Measurements from ENCODE around the gene ZC2HC1C. TPM values are rescaled to one million over a fixed set of nuclear protein-coding genes. Genes with fewer than 3 reads are reported as not detected.

ZC2HC1C gene
- total and polyA plus RNA-seq, 4 donors = 2.7 to 7.6 (median 6.2) TPM

GRCh38 chr14:75081660-75082229 is 12.3 kb downstream of the ZC2HC1C start:
- Histone ChIP-seq H3K4me3 (no peak overlapping the region), H3K27me3 (ENCODE audit: control insufficient read depth in 3 of 3, insufficient read depth in 3 of 3, low read length in 2 of 3) (no peaks in the 10 kb centered on the region), H3K4me1 (ENCODE audit: control insufficient read depth in 5 of 5, insufficient read depth in 5 of 5, low read length in 5 of 5) (peaks cover 0 to 30% (median 12%) of the 10 kb centered on the region in 5 donors), H3K36me3 (ENCODE audit: control insufficient read depth in 4 of 4, insufficient read depth in 4 of 4, low read length in 4 of 4) (peaks cover 22 to 42% (median 25%) of the 10 kb centered on the region in 4 donors), H3K9ac (ENCODE audit: insufficient read depth in 1 of 2, low read length in 2 of 2) (peak overlapping the region in 1 of 2 donors; percentile 59), H3K27ac (ENCODE audit: low read depth in 1 of 2, low read length in 1 of 2) (no peak overlapping the region), H3K9me3 (ENCODE audit: control insufficient read depth in 4 of 4, insufficient read depth in 3 of 4, low read length in 3 of 4) (no peaks in the 10 kb centered on the region)
- ATAC-seq (ENCODE audit: insufficient read depth, low FRiP score) = no peak
- TF ChIP-seq CTCF (IDR thresholded peaks at IDR 0.05; ENCODE audit: control extremely low read depth, extremely low read depth) = no peak
- WGBS, 2 donors = 84 to 92% methylated on average over 2 of the region's 2 CpGs
- DNase-seq = peak in 2 of 3 donors; percentile 58 to 65

DNA sequence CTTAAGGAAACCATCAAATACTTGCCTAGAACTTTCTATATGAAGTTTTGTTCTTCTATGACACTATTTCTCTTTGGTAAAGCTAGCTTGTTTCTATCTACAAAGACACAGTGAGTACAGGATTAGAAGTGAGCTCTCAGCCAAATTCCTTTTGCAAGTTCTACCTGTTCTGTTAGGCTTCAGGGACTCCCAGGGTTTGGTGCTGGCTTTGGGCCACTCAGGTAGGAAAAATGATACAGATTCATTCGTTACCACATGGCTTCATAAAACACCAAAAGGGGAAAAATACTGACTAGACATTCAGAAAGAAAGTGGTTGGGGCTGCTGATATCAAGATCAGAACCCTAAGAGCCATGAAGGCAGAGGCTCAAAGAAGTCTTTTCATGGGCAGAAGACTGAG is 13.8 kb downstream of the ZC2HC1C start:
- no peak overlapping the region for H3K27ac ChIP-seq (ENCODE audit: low read depth in 1 of 2, low read length in 1 of 2)
- no peaks in the 10 kb centered on the region for H3K9me3 ChIP-seq (ENCODE audit: control insufficient read depth in 4 of 4, insufficient read depth in 3 of 4, low read length in 3 of 4)
- peaks cover 0 to 32% (median 12%) of the 10 kb centered on the region in 5 donors for H3K4me1 ChIP-seq (ENCODE audit: control insufficient read depth in 5 of 5, insufficient read depth in 5 of 5, low read length in 5 of 5)
- H3K4me3 ChIP-seq = no peak overlapping the region
- TF ChIP-seq CTCF (IDR thresholded peaks at IDR 0.05; ENCODE audit: control extremely low read depth, extremely low read depth) = no peak
- H3K9ac ChIP-seq (ENCODE audit: insufficient read depth in 1 of 2, low read length in 2 of 2) = no peak overlapping the region
- H3K27me3 ChIP-seq (ENCODE audit: control insufficient read depth in 3 of 3, insufficient read depth in 3 of 3, low read length in 2 of 3) = no peaks in the 10 kb centered on the region
- WGBS, 2 donors = 79 to 96% methylated on average over 1 of the region's 1 CpG
- no peak for DNase-seq
- H3K36me3 ChIP-seq (ENCODE audit: control insufficient read depth in 4 of 4, insufficient read depth in 4 of 4, low read length in 4 of 4) = peaks cover 29 to 51% (median 36%) of the 10 kb centered on the region in 4 donors
- no peak for ATAC-seq (ENCODE audit: insufficient read depth, low FRiP score)

GRCh38 chr14:75084513-75084912 is 15.1 kb downstream of the ZC2HC1C start:
- H3K27me3 ChIP-seq (ENCODE audit: control insufficient read depth in 3 of 3, insufficient read depth in 3 of 3, low read length in 2 of 3) = no peaks in the 10 kb centered on the region
- peaks cover 32 to 52% (median 40%) of the 10 kb centered on the region in 4 donors for H3K36me3 ChIP-seq (ENCODE audit: control insufficient read depth in 4 of 4, insufficient read depth in 4 of 4, low read length in 4 of 4)
- peaks cover 0 to 28% (median 12%) of the 10 kb centered on the region in 5 donors for H3K4me1 ChIP-seq (ENCODE audit: control insufficient read depth in 5 of 5, insufficient read depth in 5 of 5, low read length in 5 of 5)
- no peak overlapping the region for H3K9ac ChIP-seq (ENCODE audit: insufficient read depth in 1 of 2, low read length in 2 of 2)
- 68 to 77% methylated on average over 5 of the region's 5 CpGs for WGBS, 2 donors
- DNase-seq (no peak), ATAC-seq (ENCODE audit: insufficient read depth, low FRiP score) (no peak)
- H3K4me3 ChIP-seq = no peak overlapping the region
- H3K27ac ChIP-seq (ENCODE audit: low read depth in 1 of 2, low read length in 1 of 2) = no peak overlapping the region
- TF ChIP-seq CTCF (IDR thresholded peaks at IDR 0.05; ENCODE audit: control extremely low read depth, extremely low read depth) = no peak
- H3K9me3 ChIP-seq (ENCODE audit: control insufficient read depth in 4 of 4, insufficient read depth in 3 of 4, low read length in 3 of 4) = no peaks in the 10 kb centered on the region

DNA sequence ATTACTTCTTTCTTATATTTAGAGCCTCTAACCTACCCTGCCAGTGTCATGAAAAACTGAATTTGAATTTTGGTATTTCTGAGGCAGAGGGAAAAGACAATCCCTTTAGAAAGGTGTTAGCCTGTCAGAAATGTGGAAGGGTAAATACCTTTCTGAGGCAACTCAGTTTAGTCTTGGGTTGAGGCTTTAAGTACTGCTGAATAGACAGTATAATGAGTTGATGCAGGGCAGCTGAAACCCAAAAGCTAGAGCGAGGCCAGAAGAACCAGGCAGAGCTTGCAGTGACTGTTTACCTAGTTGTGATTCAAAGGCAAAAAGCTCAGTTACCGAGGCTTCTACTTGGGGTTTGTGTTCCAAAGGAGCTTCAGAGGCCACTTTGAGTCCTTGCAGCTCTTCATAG is 18.7 kb downstream of the ZC2HC1C start:
- Histone ChIP-seq H3K27me3 (ENCODE audit: control insufficient read depth in 3 of 3, insufficient read depth in 3 of 3, low read length in 2 of 3) (no peaks in the 10 kb centered on the region), H3K4me1 (ENCODE audit: control insufficient read depth in 5 of 5, insufficient read depth in 5 of 5, low read length in 5 of 5) (peaks cover 0 to 7% (median 0%) of the 10 kb centered on the region in 5 donors), H3K36me3 (ENCODE audit: control insufficient read depth in 4 of 4, insufficient read depth in 4 of 4, low read length in 4 of 4) (peaks cover 38 to 52% (median 44%) of the 10 kb centered on the region in 4 donors), H3K9ac (ENCODE audit: insufficient read depth in 1 of 2, low read length in 2 of 2) (no peak overlapping the region), H3K27ac (ENCODE audit: low read depth in 1 of 2, low read length in 1 of 2) (no peak overlapping the region), H3K9me3 (ENCODE audit: control insufficient read depth in 4 of 4, insufficient read depth in 3 of 4, low read length in 3 of 4) (no peaks in the 10 kb centered on the region), H3K4me3 (no peak overlapping the region)
- WGBS, 2 donors = 93% methylated on average over 2 of the region's 2 CpGs
- no peak for TF ChIP-seq CTCF (IDR thresholded peaks at IDR 0.05; ENCODE audit: control extremely low read depth, extremely low read depth)
- no peak for DNase-seq
- no peak for ATAC-seq (ENCODE audit: insufficient read depth, low FRiP score)

Measured in lung (tissue), 12 donors.